WERI-Rb-1 (cell line): Measurements from ENCODE around the gene MACROD1.
A peak's percentile ranks its signal among the peaks of the same experiment; 100 is the strongest.

Experiments used
- DNase-seq: peaks from one replicate; pipeline ENCODE4 v3.0.0-alpha.2; 2020
- H3K27ac ChIP-seq: fragments of 250-450 bp; sonication (Bioruptor Pico); 2 replicates; pipeline ENCODE4 v1.5.1; 2020; ENCODE audit warnings: mild to moderate bottlenecking, moderate library complexity
- H3K27me3 ChIP-seq: fragments of 250-450 bp; sonication (Bioruptor Pico); 2 replicates; pipeline ENCODE4 v1.5.1; 2021; ENCODE audit warnings: mild to moderate bottlenecking, low read depth, moderate library complexity; ENCODE audit not compliant: insufficient read depth, severe bottlenecking
- H3K36me3 ChIP-seq: fragments of 250-450 bp; sonication (Bioruptor Pico); 2 replicates; pipeline ENCODE4 v1.5.1; 2020; ENCODE audit warnings: mild to moderate bottlenecking, moderate library complexity
- H3K4me3 ChIP-seq: 2 replicates; pipeline ENCODE4 v1.5.1; 2011; ENCODE audit warnings: low read depth, mild to moderate bottlenecking, control low read depth, low read length
- H3K9me3 ChIP-seq: fragments of 250-450 bp; sonication (Bioruptor Pico); 2 replicates; pipeline ENCODE4 v1.5.1; 2021; ENCODE audit warnings: mild to moderate bottlenecking, moderate library complexity; ENCODE audit not compliant: severe bottlenecking
- CTCF ChIP-seq: IDR thresholded peaks from 2 replicates; pipeline ENCODE4 v1.5.1; 2011; ENCODE audit warnings: low read depth, mild to moderate bottlenecking, control low read depth, inconsistent platforms, low read length

MACROD1 gene

DNA sequence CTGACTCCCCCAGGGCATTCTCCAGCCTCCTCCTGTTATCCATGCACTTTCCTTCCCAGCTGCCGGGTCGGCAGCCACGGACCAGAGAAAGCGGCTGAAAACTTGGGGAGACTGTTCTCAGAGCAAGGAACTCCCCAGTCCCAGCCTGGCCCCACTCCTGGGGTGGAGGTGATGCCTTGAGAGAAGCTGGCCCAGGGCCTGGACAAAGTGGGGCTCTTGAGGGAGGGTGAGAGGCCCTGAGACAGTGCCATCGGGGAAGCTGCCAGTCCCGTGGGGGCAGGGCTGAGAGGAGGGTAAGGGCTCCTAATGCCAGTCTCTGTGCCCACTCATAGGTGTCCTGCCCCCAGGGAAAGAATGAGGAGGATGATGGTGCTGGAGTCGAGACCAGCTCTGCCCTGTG lies 76.4 kb downstream of the MACROD1 start:
- no peak for TF ChIP-seq CTCF
- no peaks in the 10 kb centered on the region for H3K27me3 ChIP-seq
- no peaks in the 10 kb centered on the region for H3K9me3 ChIP-seq
- H3K4me3 ChIP-seq, result no peak overlapping the region
- H3K36me3 ChIP-seq, result no peaks in the 10 kb centered on the region
- no peak overlapping the region for H3K27ac ChIP-seq
- no peak for DNase-seq

GRCh38 chr11:64089027-64089360 lies 76.9 kb downstream of the MACROD1 start:
- H3K36me3 ChIP-seq, result no peaks in the 10 kb centered on the region
- no peak for TF ChIP-seq CTCF
- H3K4me3 ChIP-seq, result no peak overlapping the region
- no peaks in the 10 kb centered on the region for H3K9me3 ChIP-seq
- H3K27ac ChIP-seq, result no peak overlapping the region
- no peaks in the 10 kb centered on the region for H3K27me3 ChIP-seq
- no peak for DNase-seq

DNA sequence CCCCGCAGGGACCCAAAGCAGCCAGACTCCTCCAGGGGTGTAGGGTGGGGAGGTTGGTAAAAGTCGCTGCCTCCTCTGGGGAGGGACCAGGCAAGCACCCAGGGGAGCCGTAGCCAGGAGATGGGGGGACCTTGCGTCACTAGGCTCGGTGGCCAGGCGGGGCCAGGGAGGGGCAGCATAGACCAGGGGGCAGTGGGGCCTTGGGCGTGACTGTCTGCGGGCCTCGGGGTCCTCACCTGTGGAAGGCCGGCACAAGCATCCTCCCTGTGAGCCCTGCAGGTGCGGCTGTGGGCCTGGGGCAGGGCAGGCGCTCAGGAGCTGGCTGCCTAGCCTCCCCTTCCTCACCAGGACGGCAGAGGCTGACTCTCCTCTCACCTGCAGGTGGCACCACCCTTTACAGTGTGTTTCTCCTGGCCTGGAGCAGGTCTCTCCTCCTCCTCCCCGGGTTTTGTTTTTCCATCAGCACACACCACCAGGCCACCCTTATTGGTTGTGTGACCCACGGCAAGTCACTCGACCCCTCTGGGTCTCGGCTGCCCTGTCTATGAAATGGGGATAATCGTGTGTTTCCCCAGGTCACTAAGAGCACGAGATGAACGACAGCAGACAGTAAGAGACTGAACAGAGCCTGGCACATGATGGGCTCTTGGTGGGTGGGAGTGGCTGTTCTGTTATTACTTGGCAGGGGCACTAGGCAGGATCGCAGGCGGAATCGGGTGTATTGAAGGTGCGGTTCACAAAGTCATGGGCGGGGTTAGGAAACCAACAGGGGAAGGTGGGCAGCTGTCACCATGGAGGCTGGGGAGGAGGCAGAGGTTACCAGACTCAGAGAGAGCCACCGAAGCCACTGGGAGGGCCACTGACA lies 77.5 kb downstream of the MACROD1 start:
- H3K27ac ChIP-seq, result peak overlapping the region; percentile 6; the same call in 1 of the 2 replicates
- H3K27me3 ChIP-seq, result no peaks in the 10 kb centered on the region
- no peaks in the 10 kb centered on the region for H3K36me3 ChIP-seq
- DNase-seq, result peak; percentile 71
- H3K4me3 ChIP-seq, result no peak overlapping the region
- peak; percentile 84 for TF ChIP-seq CTCF
- H3K9me3 ChIP-seq, result no peaks in the 10 kb centered on the region

DNA sequence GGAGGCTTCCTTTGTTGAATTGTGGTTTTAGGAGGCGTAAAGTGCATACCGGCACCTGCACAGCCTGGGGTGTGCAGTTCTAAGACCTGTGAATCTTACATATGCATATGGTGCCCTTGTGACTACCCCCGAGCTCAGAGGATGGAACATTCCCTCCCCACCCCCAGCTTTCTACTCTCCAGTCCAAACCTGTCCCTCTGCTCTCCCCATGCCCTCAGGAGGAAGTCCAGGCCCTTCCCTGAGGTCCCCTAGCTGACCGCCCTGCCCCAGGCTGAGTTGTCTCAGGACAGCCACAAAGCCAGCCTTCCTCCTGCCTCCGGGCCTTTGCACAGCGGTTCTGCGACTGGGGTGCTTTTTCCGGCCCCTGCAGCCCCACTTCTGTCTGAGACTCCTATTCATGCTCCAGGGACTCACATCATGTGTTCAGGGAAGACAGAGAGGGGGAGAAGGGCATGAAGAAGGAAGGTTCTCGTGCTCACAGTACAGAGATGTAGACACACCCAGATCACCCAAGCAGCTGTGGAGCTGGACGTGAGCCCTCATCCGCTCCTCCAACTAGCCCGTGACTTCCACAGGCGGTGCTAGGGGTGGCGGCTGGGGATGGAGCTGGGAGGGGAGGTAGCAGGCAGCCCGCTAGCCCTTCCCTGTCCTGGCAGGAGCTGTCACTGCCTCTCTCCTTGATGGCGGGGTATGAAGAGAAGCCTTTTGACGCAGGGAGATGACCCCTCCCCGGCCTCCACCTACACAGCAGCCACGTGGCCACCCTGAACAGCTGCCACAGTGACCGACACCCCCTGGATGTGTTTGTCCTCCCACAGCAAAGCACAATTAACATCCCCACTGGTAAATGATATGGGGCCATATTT lies 79.4 kb downstream of the MACROD1 start:
- H3K27ac ChIP-seq, result no peak overlapping the region
- no peak overlapping the region for H3K4me3 ChIP-seq
- no peaks in the 10 kb centered on the region for H3K27me3 ChIP-seq
- no peaks in the 10 kb centered on the region for H3K9me3 ChIP-seq
- TF ChIP-seq CTCF, result no peak
- H3K36me3 ChIP-seq, result no peaks in the 10 kb centered on the region
- DNase-seq, result no peak

DNA sequence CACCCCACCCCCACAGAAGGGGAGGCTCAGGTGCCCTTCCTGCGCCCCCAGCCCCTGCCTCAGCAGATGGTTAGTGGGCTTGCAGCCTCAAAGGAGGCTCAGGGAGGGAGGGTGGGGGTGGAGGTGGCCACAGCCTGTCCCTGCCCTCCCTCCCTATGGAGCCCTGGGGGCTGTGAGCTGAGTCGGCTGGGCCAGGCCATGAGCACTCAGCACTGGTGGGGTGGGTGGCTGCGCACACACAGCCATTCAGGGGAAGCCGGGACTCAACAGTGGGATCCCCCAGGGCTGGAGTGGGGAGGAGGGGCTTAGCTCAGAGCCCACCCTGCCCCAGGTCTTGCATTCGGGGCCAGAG lies 80.0 kb downstream of the MACROD1 start:
- no peaks in the 10 kb centered on the region for H3K27me3 ChIP-seq
- TF ChIP-seq CTCF, result no peak
- H3K36me3 ChIP-seq, result no peaks in the 10 kb centered on the region
- H3K9me3 ChIP-seq, result no peaks in the 10 kb centered on the region
- no peak overlapping the region for H3K27ac ChIP-seq
- H3K4me3 ChIP-seq, result no peak overlapping the region
- DNase-seq, result no peak
